ENCODE data around the gene VGLL4. TPM values are rescaled to one million over a fixed set of nuclear protein-coding genes. Genes with fewer than 3 reads are reported as not detected.
"Not testable (repeated sequence)": the region's sequence is repeated elsewhere in the genome, so short reads cannot be mapped to it uniquely, and the experiment has no call there.

Gene VGLL4, protein sequence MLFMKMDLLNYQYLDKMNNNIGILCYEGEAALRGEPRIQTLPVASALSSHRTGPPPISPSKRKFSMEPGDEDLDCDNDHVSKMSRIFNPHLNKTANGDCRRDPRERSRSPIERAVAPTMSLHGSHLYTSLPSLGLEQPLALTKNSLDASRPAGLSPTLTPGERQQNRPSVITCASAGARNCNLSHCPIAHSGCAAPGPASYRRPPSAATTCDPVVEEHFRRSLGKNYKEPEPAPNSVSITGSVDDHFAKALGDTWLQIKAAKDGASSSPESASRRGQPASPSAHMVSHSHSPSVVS
- polyA plus RNA-seq: 10 to 100 TPM; 26.6 to 54.8 (median 38.4) TPM
- long read RNA-seq, donor 1: 0 reads
- long read RNA-seq, donor 2, partial matches to known transcripts: 0 of 2 reads
- long read RNA-seq, donor 2, other reads (novel, unspliced or antisense): 0 of 2 reads
- long read RNA-seq, donor 3, partial matches to known transcripts: 14 of 18 reads
- long read RNA-seq, donor 3, other reads (novel, unspliced or antisense): 0 of 18 reads
- long read RNA-seq, donor 4: 0 reads
- long read RNA-seq, donor 5, partial matches to known transcripts: 0 of 2 reads
- long read RNA-seq, donor 5, other reads (novel, unspliced or antisense): 0 of 2 reads
- long read RNA-seq, donor 6, partial matches to known transcripts: 13 of 19 reads
- long read RNA-seq, donor 6, other reads (novel, unspliced or antisense): 0 of 19 reads
- long read RNA-seq, donor 7: 0 reads
- long read RNA-seq, donor 8: 0 reads
- long read RNA-seq, donor 9, partial matches to known transcripts: 9 of 11 reads
- long read RNA-seq, donor 9, other reads (novel, unspliced or antisense): 0 of 11 reads
- long read RNA-seq, donor 10, transcript VGLL4-211 (5 exons, 1,377 nt): major isoform, 7 of 35 reads
- long read RNA-seq, donor 10, partial matches to known transcripts: 24 of 35 reads
- long read RNA-seq, donor 10, other reads (novel, unspliced or antisense): 0 of 35 reads

DNA sequence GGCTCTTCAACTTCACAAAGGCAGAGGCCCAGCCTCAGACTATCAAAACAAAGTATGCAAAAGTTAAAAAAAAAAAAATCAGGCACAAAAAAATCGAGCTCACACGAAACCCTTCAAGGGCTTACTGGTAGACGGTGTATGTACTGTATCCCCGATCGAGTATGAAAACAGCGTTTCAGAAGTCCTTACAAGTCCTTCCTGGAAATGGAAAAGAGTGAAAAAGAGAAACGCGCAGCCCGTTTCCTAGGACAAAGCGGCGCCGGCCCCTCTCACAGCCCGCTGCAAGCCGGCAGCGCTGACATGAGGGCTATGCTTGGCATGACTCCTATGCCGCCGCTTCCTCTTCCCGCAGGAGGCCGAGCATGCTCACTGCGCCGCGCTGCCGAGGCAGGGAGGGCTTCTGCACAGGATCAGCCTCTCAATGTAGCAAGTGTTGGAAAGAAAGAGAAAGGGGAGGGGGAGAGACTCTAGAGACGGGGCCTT, at the start of gene VGLL4:
Gene VGLL4 (minus strand): TSS at position 311 of the 483 bp plus-strand sequence. CDS start 397 bp downstream, outside the sequence.
- FAIRE-seq: no peak
- Histone ChIP-seq H3K36me3 (ENCODE audit: control insufficient read depth in 3 of 3, insufficient read depth in 2 of 3, low read depth in 1 of 3, low read length in 3 of 3) (peaks cover 0 to 8% (median 0%) of the 10 kb centered on the region in 3 donors), H3K4me1 (ENCODE audit: control insufficient read depth in 3 of 3, insufficient read depth in 2 of 3, low read depth in 1 of 3, low read length in 2 of 3) (peaks cover 2 to 13% (median 5%) of the 10 kb centered on the region in 3 donors), H3K9me3 (ENCODE audit: control insufficient read depth in 2 of 2, insufficient read depth in 1 of 2, low read depth in 1 of 2, low read length in 1 of 2) (no peaks in the 10 kb centered on the region), H3K4me3 (ENCODE audit: low read depth in 1 of 3, low read length in 3 of 3) (peak within 1 kb of the TSS; percentile 63 to 90 (median 70)), H3K27me3 (ENCODE audit: control insufficient read depth in 3 of 3, insufficient read depth in 3 of 3, low read length in 3 of 3) (no peaks in the 10 kb centered on the region), H3K27ac (ENCODE audit: low read depth in 1 of 3, low read length in 2 of 3) (peak within 1 kb of the TSS; percentile 75 to 99 (median 83))
- DNase-seq: peak; percentile 78 to 89
- WGBS, 3 donors: 0 to 1% (median 0%) methylated on average over 24 of the region's 24 CpGs

DNA sequence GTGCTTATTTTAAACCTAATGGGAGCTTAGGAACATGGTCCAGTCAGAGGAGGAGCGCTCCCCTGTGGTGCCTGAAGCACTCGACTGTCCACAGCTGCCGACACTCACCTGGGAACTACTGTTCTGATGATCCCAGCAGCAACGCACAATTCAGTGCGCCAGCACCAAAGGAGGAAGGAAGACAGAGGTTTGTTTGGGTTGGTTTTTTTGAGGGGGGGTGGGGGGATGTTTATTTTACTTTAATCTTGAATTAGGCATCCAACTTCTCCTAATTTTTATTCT, 48.8 kb upstream of the VGLL4 start:
- H3K27me3 ChIP-seq (ENCODE audit: control insufficient read depth in 3 of 3, insufficient read depth in 3 of 3, low read length in 3 of 3): no peaks in the 10 kb centered on the region
- no peak for DNase-seq
- 76 to 84% (median 77%) methylated on average over 5 of the region's 5 CpGs for WGBS, 3 donors
- H3K9me3 ChIP-seq (ENCODE audit: control insufficient read depth in 2 of 2, insufficient read depth in 1 of 2, low read depth in 1 of 2, low read length in 1 of 2): no peaks in the 10 kb centered on the region
- H3K4me1 ChIP-seq (ENCODE audit: control insufficient read depth in 3 of 3, insufficient read depth in 2 of 3, low read depth in 1 of 3, low read length in 2 of 3): no peaks in the 10 kb centered on the region
- no peak for FAIRE-seq
- no peak overlapping the region for H3K4me3 ChIP-seq (ENCODE audit: low read depth in 1 of 3, low read length in 3 of 3)
- H3K36me3 ChIP-seq (ENCODE audit: control insufficient read depth in 3 of 3, insufficient read depth in 2 of 3, low read depth in 1 of 3, low read length in 3 of 3): peaks cover 0 to 16% (median 4%) of the 10 kb centered on the region in 3 donors
- H3K27ac ChIP-seq (ENCODE audit: low read depth in 1 of 3, low read length in 2 of 3): no peak overlapping the region

DNA sequence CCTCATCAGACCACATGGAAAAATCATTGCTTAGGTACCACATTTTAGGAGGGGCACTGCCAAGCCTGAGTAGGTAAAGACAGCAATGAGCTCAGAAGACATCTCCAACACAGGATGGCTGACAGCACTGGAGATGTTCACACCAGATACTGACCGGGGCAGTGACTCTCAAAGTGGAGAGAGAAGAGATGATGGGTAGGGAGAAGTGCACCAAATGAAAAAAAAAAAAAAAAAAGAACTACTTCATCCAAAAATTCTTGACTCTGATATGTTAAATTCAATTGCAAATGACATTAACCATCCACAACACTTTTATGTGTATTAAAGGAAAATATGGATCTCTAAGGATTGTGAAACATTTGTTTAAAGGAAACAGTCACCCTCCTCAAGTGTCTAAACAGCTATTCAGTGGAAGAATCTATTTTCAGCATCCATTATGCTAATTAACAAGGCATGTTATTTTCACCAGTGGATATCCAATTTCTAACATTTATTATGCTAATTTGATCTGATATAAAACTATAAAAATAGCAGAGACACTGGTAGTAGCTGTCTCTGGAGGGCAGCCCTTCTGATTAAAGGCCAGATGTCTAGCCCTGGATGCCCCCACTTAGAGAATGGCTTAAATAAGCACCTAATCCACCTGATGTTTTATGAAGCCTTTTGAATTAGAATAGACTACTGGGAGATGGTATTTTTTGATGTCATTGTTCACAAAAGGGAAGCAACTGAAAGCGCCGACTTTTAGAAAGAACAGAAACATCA, 48.2 kb upstream of the VGLL4 start:
- no peaks in the 10 kb centered on the region for H3K4me1 ChIP-seq (ENCODE audit: control insufficient read depth in 3 of 3, insufficient read depth in 2 of 3, low read depth in 1 of 3, low read length in 2 of 3)
- H3K9me3 ChIP-seq (ENCODE audit: control insufficient read depth in 2 of 2, insufficient read depth in 1 of 2, low read depth in 1 of 2, low read length in 1 of 2): no peaks in the 10 kb centered on the region
- WGBS, 3 donors: 88 to 95% (median 93%) methylated on average over 3 of the region's 3 CpGs
- FAIRE-seq (no peak), DNase-seq (no peak)
- H3K27ac ChIP-seq (ENCODE audit: low read depth in 1 of 3, low read length in 2 of 3): no peak overlapping the region
- H3K4me3 ChIP-seq (ENCODE audit: low read depth in 1 of 3, low read length in 3 of 3): no peak overlapping the region
- H3K36me3 ChIP-seq (ENCODE audit: control insufficient read depth in 3 of 3, insufficient read depth in 2 of 3, low read depth in 1 of 3, low read length in 3 of 3): peaks cover 0 to 12% (median 4%) of the 10 kb centered on the region in 3 donors
- no peaks in the 10 kb centered on the region for H3K27me3 ChIP-seq (ENCODE audit: control insufficient read depth in 3 of 3, insufficient read depth in 3 of 3, low read length in 3 of 3)

DNA sequence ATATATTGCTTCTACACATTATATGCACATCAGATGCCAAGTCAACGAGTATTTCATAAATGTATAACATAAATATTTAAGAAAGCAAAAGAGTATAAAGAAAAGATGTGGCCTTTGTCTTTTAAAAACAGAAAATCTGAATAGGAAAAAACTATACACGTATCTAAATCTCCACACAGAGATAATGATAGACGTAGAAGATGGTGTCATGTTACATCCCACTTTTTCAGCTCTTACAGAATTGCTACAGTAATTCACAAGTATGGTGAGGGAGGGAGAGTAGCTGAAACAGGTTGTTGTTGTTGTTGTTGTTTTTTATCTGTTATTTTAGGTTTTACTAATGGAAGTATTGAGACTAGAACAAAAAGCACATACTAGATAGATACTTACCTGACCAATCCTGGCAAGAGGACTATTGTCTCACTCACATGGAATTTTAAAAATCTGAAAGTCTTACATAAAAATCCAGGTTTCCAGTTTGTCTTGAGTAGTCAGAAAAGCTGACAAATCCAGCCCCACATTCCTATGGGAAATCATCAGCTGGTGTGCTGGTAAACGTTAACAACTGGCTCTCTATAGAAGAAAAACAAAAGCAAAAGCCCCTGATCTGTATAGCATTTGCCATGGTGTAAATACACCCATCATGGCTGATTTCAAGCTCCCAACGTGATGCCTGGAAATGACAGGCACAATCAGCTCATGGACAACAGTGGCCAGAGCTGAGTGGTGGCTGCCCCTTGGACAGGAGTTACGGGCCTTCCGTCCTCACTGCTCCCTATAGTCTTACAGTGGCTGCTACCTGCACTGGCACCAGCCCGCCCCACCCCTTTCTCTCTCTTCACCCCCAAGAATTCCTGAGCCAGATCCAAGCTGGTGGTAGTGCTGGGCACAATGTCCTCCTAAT, 47.4 kb upstream of the VGLL4 start:
- Histone ChIP-seq H3K27ac (ENCODE audit: low read depth in 1 of 3, low read length in 2 of 3) (no peak overlapping the region), H3K36me3 (ENCODE audit: control insufficient read depth in 3 of 3, insufficient read depth in 2 of 3, low read depth in 1 of 3, low read length in 3 of 3) (peaks cover 0 to 7% (median 2%) of the 10 kb centered on the region in 3 donors), H3K4me3 (ENCODE audit: low read depth in 1 of 3, low read length in 3 of 3) (no peak overlapping the region), H3K27me3 (ENCODE audit: control insufficient read depth in 3 of 3, insufficient read depth in 3 of 3, low read length in 3 of 3) (no peaks in the 10 kb centered on the region), H3K9me3 (ENCODE audit: control insufficient read depth in 2 of 2, insufficient read depth in 1 of 2, low read depth in 1 of 2, low read length in 1 of 2) (no peaks in the 10 kb centered on the region), H3K4me1 (ENCODE audit: control insufficient read depth in 3 of 3, insufficient read depth in 2 of 3, low read depth in 1 of 3, low read length in 2 of 3) (no peaks in the 10 kb centered on the region)
- DNase-seq: no peak
- no peak for FAIRE-seq
- WGBS, 3 donors: 72 to 79% (median 79%) methylated on average over 8 of the region's 8 CpGs

DNA sequence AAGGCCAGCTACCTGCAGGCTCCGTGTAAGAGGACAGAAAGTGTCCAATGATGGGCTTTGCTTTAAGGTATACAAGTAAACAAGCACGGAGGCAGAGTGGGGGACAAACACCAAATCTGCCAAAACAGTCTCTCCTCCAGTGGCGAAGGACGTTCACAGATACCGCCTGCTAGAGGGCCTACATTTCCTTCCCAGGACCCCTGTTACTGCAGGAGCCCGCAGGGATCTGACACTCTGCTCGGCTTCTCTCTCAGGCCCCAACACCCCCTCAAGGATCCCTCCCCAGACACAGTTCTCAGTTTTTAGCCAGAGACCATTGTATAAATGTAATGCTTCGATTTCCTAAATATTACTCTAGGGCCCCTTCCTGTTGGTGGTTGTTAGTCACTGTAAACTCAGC, 46.0 kb upstream of the VGLL4 start:
- 85 to 94% (median 91%) methylated on average over 8 of the region's 8 CpGs for WGBS, 3 donors
- Histone ChIP-seq H3K27me3 (ENCODE audit: control insufficient read depth in 3 of 3, insufficient read depth in 3 of 3, low read length in 3 of 3) (no peaks in the 10 kb centered on the region), H3K4me3 (ENCODE audit: low read depth in 1 of 3, low read length in 3 of 3) (no peak overlapping the region), H3K4me1 (ENCODE audit: control insufficient read depth in 3 of 3, insufficient read depth in 2 of 3, low read depth in 1 of 3, low read length in 2 of 3) (no peaks in the 10 kb centered on the region), H3K27ac (ENCODE audit: low read depth in 1 of 3, low read length in 2 of 3) (no peak overlapping the region), H3K36me3 (ENCODE audit: control insufficient read depth in 3 of 3, insufficient read depth in 2 of 3, low read depth in 1 of 3, low read length in 3 of 3) (peaks cover 0 to 7% (median 2%) of the 10 kb centered on the region in 3 donors), H3K9me3 (ENCODE audit: control insufficient read depth in 2 of 2, insufficient read depth in 1 of 2, low read depth in 1 of 2, low read length in 1 of 2) (no peaks in the 10 kb centered on the region)
- no peak for DNase-seq
- no peak for FAIRE-seq

DNA sequence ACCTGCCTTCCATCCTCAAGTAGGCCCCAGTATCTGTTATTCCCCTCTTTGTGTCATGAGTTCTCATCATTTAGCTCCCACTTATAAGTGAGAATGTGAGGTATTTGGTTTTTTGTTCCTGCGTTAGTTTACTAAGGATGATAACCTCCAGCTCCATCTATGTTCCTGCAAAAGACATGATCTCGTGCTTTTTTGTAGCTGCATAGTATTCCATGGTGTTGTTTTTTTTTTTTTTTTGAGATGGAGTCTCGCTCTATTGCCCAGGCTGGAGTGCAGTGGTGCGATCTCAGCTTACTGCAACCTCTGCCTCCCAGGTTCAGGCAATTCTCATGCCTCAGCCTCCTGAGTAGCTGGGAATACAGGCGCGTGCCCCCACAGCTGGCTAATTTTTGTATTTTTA, 41.3 kb upstream of the VGLL4 start:
- not testable (repeated sequence) for H3K4me3 ChIP-seq (ENCODE audit: low read depth in 1 of 3, low read length in 3 of 3); H3K27ac ChIP-seq (ENCODE audit: low read depth in 1 of 3, low read length in 2 of 3); FAIRE-seq; H3K9me3 ChIP-seq (ENCODE audit: control insufficient read depth in 2 of 2, insufficient read depth in 1 of 2, low read depth in 1 of 2, low read length in 1 of 2); H3K27me3 ChIP-seq (ENCODE audit: control insufficient read depth in 3 of 3, insufficient read depth in 3 of 3, low read length in 3 of 3); H3K4me1 ChIP-seq (ENCODE audit: control insufficient read depth in 3 of 3, insufficient read depth in 2 of 3, low read depth in 1 of 3, low read length in 2 of 3); DNase-seq
- 95% methylated on average over 6 of the region's 6 CpGs for WGBS, 3 donors
- peaks cover 0 to 11% (median 0%) of the 10 kb centered on the region in 3 donors for H3K36me3 ChIP-seq (ENCODE audit: control insufficient read depth in 3 of 3, insufficient read depth in 2 of 3, low read depth in 1 of 3, low read length in 3 of 3)

DNA sequence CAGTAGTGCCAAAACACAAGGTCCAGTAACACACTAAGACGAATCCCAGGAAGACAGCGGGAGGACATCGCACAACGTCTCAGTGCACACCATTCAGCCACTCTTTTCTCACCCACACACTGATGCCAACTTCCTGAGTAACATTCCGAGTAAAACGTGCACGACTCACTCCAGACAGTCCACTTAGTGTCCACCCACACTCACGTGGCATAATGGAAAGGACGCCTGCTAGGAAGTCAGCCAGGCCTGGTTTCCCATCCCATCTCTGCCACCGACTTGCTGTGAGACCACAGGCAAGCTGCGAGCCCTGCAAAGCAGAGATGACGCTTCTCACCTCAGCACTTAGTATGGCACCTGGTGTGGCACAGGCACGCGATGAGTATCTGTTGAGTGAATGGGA, 36.8 kb upstream of the VGLL4 start:
- no peaks in the 10 kb centered on the region for H3K4me1 ChIP-seq (ENCODE audit: control insufficient read depth in 3 of 3, insufficient read depth in 2 of 3, low read depth in 1 of 3, low read length in 2 of 3)
- FAIRE-seq: no peak
- H3K36me3 ChIP-seq (ENCODE audit: control insufficient read depth in 3 of 3, insufficient read depth in 2 of 3, low read depth in 1 of 3, low read length in 3 of 3): peaks cover 0 to 11% (median 0%) of the 10 kb centered on the region in 3 donors
- H3K27me3 ChIP-seq (ENCODE audit: control insufficient read depth in 3 of 3, insufficient read depth in 3 of 3, low read length in 3 of 3): no peaks in the 10 kb centered on the region
- no peak overlapping the region for H3K27ac ChIP-seq (ENCODE audit: low read depth in 1 of 3, low read length in 2 of 3)
- H3K4me3 ChIP-seq (ENCODE audit: low read depth in 1 of 3, low read length in 3 of 3): no peak overlapping the region
- H3K9me3 ChIP-seq (ENCODE audit: control insufficient read depth in 2 of 2, insufficient read depth in 1 of 2, low read depth in 1 of 2, low read length in 1 of 2): no peaks in the 10 kb centered on the region
- no peak for DNase-seq
- WGBS, 3 donors: 80 to 89% (median 82%) methylated on average over 14 of the region's 14 CpGs

Data from small intestine (tissue), 16 donors.